IPS DF 6.9 (cell line): ENCODE data around the gene SERPINB6.
"Not testable (repeated sequence)": the region's sequence is repeated elsewhere in the genome, so short reads cannot be mapped to it uniquely, and the experiment has no call there.

Source experiments
- DNase-seq: peaks from one replicate; pipeline ENCODE4 v3.0.0-alpha.2; 2013; ENCODE audit warnings: low read depth, low spot score
- H3K27ac ChIP-seq: one replicate; pipeline ENCODE4 v1.5.1; 2013; ENCODE audit warnings: low read length, control low read depth
- H3K27me3 ChIP-seq: 2 replicates; pipeline ENCODE4 v1.6.1; 2013; ENCODE audit warnings: mild to moderate bottlenecking, low read length; ENCODE audit not compliant: control insufficient read depth, insufficient read depth
- H3K36me3 ChIP-seq: 2 replicates; pipeline ENCODE4 v1.6.1; 2013; ENCODE audit warnings: low read length; ENCODE audit not compliant: control insufficient read depth, insufficient read depth
- H3K4me1 ChIP-seq: 2 replicates; pipeline ENCODE4 v1.6.1; 2013; ENCODE audit warnings: low read length; ENCODE audit not compliant: control insufficient read depth, insufficient read depth
- H3K4me3 ChIP-seq: 2 replicates; pipeline ENCODE4 v1.5.1; 2013; ENCODE audit warnings: mild to moderate bottlenecking, low read length
- H3K9me3 ChIP-seq: 2 replicates; pipeline ENCODE4 v1.6.1; 2013; ENCODE audit warnings: low read length, inconsistent platforms; ENCODE audit not compliant: control insufficient read depth, insufficient read depth
- WGBS: extraction: QIAGEN DNeasy Blood & Tissue Kit; methylation state at CpG from one replicate; pipeline ENCODE4 v1.1.7; 2013; ENCODE audit warnings: mixed read lengths, missing lambda C conversion rate; ENCODE audit not compliant: insufficient read length, insufficient coverage; 5-methylcytosine and 5-hydroxymethylcytosine counted together

SERPINB6 gene

GRCh38 chr6:2938004-2938631 lies 33.2 kb downstream of the SERPINB6 start:
- Histone ChIP-seq H3K36me3 (no peaks in the 10 kb centered on the region), H3K9me3 (no peaks in the 10 kb centered on the region), H3K27ac (no peak overlapping the region), H3K4me3 (no peak overlapping the region), H3K27me3 (no peaks in the 10 kb centered on the region), H3K4me1 (no peaks in the 10 kb centered on the region; the same call in 1 of the 2 replicates)
- no peak for DNase-seq
- no CpG with 5 or more reads among the region's 16 CpGs for WGBS

- no peak for DNase-seq
- no peaks in the 10 kb centered on the region for H3K36me3 ChIP-seq
- WGBS, result no CpG with 5 or more reads among the region's 3 CpGs
- no peaks in the 10 kb centered on the region for H3K9me3 ChIP-seq
- H3K27me3 ChIP-seq, result no peaks in the 10 kb centered on the region
- no peak overlapping the region for H3K4me3 ChIP-seq
- no peaks in the 10 kb centered on the region; the same call in 1 of the 2 replicates for H3K4me1 ChIP-seq
- no peak overlapping the region for H3K27ac ChIP-seq
Observed at GRCh38 chr6:2937627-2938003, 33.8 kb downstream of the SERPINB6 start.

GRCh38 chr6:2935566-2936291 lies 35.6 kb downstream of the SERPINB6 start:
- no peak overlapping the region for H3K4me3 ChIP-seq
- H3K4me1 ChIP-seq, result peaks cover 11% of the 10 kb centered on the region
- H3K36me3 ChIP-seq, result no peaks in the 10 kb centered on the region
- no peak overlapping the region for H3K27ac ChIP-seq
- no peaks in the 10 kb centered on the region for H3K9me3 ChIP-seq
- no CpG with 5 or more reads among the region's 44 CpGs for WGBS
- no peaks in the 10 kb centered on the region for H3K27me3 ChIP-seq
- no peak for DNase-seq

GRCh38 chr6:2934057-2934456 lies 37.3 kb downstream of the SERPINB6 start:
- peaks cover 11% of the 10 kb centered on the region for H3K4me1 ChIP-seq
- H3K36me3 ChIP-seq, result no peaks in the 10 kb centered on the region
- H3K9me3 ChIP-seq, result no peaks in the 10 kb centered on the region
- WGBS, result no CpG with 5 or more reads among the region's 1 CpG
- no peaks in the 10 kb centered on the region for H3K27me3 ChIP-seq
- no peak overlapping the region for H3K4me3 ChIP-seq
- no peak for DNase-seq
- H3K27ac ChIP-seq, result no peak overlapping the region

GRCh38 chr6:2932911-2933310 lies 38.5 kb downstream of the SERPINB6 start:
- not testable (repeated sequence) for H3K4me3 ChIP-seq, H3K9me3 ChIP-seq, H3K36me3 ChIP-seq, H3K27me3 ChIP-seq, H3K27ac ChIP-seq, DNase-seq
- peaks cover 11% of the 10 kb centered on the region for H3K4me1 ChIP-seq
- WGBS, result no CpG with 5 or more reads among the region's 11 CpGs

- peak; percentile 97 for DNase-seq
- Histone ChIP-seq H3K4me1 (peaks cover 11% of the 10 kb centered on the region; the same call in 1 of the 2 replicates), H3K4me3 (no peak overlapping the region), H3K27ac (no peak overlapping the region), H3K36me3 (no peaks in the 10 kb centered on the region), H3K27me3 (no peaks in the 10 kb centered on the region), H3K9me3 (no peaks in the 10 kb centered on the region)
- no CpG with 5 or more reads among the region's 11 CpGs for WGBS
Observed at GRCh38 chr6:2931970-2932748, 39.2 kb downstream of the SERPINB6 start.

GRCh38 chr6:2931055-2931454 lies 40.3 kb downstream of the SERPINB6 start:
- peaks cover 11% of the 10 kb centered on the region; the same call in 1 of the 2 replicates for H3K4me1 ChIP-seq
- H3K27me3 ChIP-seq, result no peaks in the 10 kb centered on the region
- H3K4me3 ChIP-seq, result no peak overlapping the region
- no CpG with 5 or more reads among the region's 8 CpGs for WGBS
- H3K27ac ChIP-seq, result peak overlapping the region; percentile 59
- no peaks in the 10 kb centered on the region for H3K36me3 ChIP-seq
- no peaks in the 10 kb centered on the region for H3K9me3 ChIP-seq
- DNase-seq, result no peak

GRCh38 chr6:2927931-2928330 lies 43.4 kb downstream of the SERPINB6 start:
- H3K9me3 ChIP-seq, H3K4me3 ChIP-seq, H3K27ac ChIP-seq, H3K27me3 ChIP-seq, DNase-seq, H3K36me3 ChIP-seq: not testable (repeated sequence)
- peaks cover 11% of the 10 kb centered on the region; the same call in 1 of the 2 replicates for H3K4me1 ChIP-seq
- WGBS, result no CpG with 5 or more reads among the region's 13 CpGs

GRCh38 chr6:2925842-2926747 lies 45.3 kb downstream of the SERPINB6 start:
- not testable (repeated sequence) for H3K27me3 ChIP-seq

More at GRCh38 chr6:2925842-2926747, 45.3 kb downstream of the SERPINB6 start:
- no CpG with 5 or more reads among the region's 13 CpGs for WGBS
- not testable (repeated sequence) for H3K36me3 ChIP-seq, H3K4me3 ChIP-seq, DNase-seq, H3K9me3 ChIP-seq, H3K4me1 ChIP-seq, H3K27ac ChIP-seq
